ENCODE results near the gene ARPC4.

DNA sequence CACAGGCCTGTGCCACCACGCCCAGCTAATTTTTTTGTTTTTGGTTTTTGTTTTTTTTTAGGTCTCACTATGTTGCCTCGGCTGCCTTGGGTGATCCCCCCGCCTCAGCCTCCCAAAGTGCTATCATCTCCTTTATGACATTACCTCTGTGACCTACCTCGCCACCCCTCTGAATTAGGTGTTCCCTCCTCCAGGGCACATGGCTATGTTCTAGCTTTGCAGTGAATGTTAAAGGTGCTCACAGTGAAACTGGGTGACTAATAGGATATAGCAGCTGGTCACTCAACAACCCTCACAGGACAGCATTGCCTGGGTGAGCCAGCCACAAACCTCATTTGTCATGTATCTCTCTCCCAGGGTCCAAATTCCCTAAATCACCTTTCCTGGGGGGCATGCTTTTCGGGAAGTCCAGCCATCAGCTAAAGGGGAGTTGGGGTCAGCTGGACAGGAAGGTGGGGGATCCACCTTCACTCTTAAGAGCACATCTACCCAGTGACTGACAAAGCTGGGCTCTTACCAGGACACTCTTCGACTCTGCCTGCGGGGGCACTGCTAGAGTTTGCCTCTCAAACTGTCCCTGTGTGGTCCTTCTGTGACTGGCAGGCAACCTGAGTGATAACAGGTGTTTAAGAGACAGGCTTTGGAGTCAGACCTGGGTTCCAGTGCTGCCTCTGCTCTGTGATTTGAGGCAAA is 15.6 kb downstream of the ARPC4 start:
- TF ChIP-seq, protein P1, sequence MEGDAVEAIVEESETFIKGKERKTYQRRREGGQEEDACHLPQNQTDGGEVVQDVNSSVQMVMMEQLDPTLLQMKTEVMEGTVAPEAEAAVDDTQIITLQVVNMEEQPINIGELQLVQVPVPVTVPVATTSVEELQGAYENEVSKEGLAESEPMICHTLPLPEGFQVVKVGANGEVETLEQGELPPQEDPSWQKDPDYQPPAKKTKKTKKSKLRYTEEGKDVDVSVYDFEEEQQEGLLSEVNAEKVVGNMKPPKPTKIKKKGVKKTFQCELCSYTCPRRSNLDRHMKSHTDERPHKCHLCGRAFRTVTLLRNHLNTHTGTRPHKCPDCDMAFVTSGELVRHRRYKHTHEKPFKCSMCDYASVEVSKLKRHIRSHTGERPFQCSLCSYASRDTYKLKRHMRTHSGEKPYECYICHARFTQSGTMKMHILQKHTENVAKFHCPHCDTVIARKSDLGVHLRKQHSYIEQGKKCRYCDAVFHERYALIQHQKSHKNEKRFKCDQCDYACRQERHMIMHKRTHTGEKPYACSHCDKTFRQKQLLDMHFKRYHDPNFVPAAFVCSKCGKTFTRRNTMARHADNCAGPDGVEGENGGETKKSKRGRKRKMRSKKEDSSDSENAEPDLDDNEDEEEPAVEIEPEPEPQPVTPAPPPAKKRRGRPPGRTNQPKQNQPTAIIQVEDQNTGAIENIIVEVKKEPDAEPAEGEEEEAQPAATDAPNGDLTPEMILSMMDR (IDR thresholded peaks at IDR 0.05; ENCODE audit: low read depth, low read length): peak; percentile 39
- TF ChIP-seq POLR2A (IDR thresholded peaks at IDR 0.05; ENCODE audit: extremely low read depth, insufficient read length) (no peak), MYC (IDR thresholded peaks at IDR 0.05; ENCODE audit: low read depth, low read length) (no peak)
